H7 (cell line): ENCODE results near the gene SMIM3. TPM values are rescaled to one million over a fixed set of nuclear protein-coding genes. Genes with fewer than 3 reads are reported as not detected.

Experiments used
- total RNA-seq: library from RNA; depleted of rRNA; stranded (reverse); fragments of >200 nt; shearing (Covaris generic); gene quantifications from 2 replicates; pipeline ENCODE4 v1.2.3, GENCODE V29; 2014; rRNA removed

SMIM3 gene
- total RNA-seq, 1 experiment from 2014 or later: 5.2 TPM

Other genes with a start within 250 kb of the SMIM3 start
- 0.63 and 1.3 TPM in 2 replicates for gene SYNPO, start 138.1 kb upstream of the SMIM3 start, total RNA-seq
- gene MYOZ3, start 117.5 kb upstream of the SMIM3 start, total RNA-seq: 8.1 and 12.9 TPM in 2 replicates
- gene RBM22, start 77.7 kb upstream of the SMIM3 start, total RNA-seq: 35.2 and 39.6 TPM in 2 replicates
- gene DCTN4, start 19.7 kb upstream of the SMIM3 start, total RNA-seq: 28.3 and 37.7 TPM in 2 replicates
- gene IRGM, start 67.8 kb downstream of the SMIM3 start, total RNA-seq: not detected in 2 replicates
- gene ZNF300, start 126.2 kb downstream of the SMIM3 start, total RNA-seq: not detected in 2 replicates
- 22.4 and 39.8 TPM in 2 replicates for gene GPX3, start 241.8 kb downstream of the SMIM3 start, total RNA-seq